Colonic mucosa (tissue), 4 donors: ENCODE measurements around the gene ZBTB48. TPM values are rescaled to one million over a fixed set of nuclear protein-coding genes. Genes with fewer than 3 reads are reported as not detected.

ENCODE experiments used
- DNase-seq: peaks from one replicate; pipeline ENCODE4 v3.0.0-alpha.2; 2020
- H3K27ac ChIP-seq: fragments of 200-600 bp; one replicate; pipeline ENCODE4 v1.8.0; 2021
- H3K27me3 ChIP-seq: fragments of 200-600 bp; one replicate; pipeline ENCODE4 v1.8.0; 2021
- H3K36me3 ChIP-seq: fragments of 200-600 bp; one replicate; pipeline ENCODE4 v1.8.0; 2021
- H3K4me1 ChIP-seq: fragments of 200-600 bp; one replicate; pipeline ENCODE4 v1.8.0; 2021; ENCODE audit warnings: mild to moderate bottlenecking
- H3K4me3 ChIP-seq: fragments of 200-600 bp; one replicate; pipeline ENCODE4 v1.8.0; 2021
- H3K9ac ChIP-seq, 2 donors: one replicate each; pipeline ENCODE4 v1.7.0; 2013; ENCODE audit warnings: control low read depth in 2 of 2, low read depth in 2 of 2, low read length in 2 of 2
- H3K9me3 ChIP-seq: fragments of 200-600 bp; one replicate; pipeline ENCODE4 v1.8.0; 2021
- CTCF ChIP-seq: fragments of 200-600 bp; IDR thresholded peaks from one replicate; pipeline ENCODE4 v1.8.0; 2022; ENCODE audit warnings: antibody characterized with exemption, mild to moderate bottlenecking
- intact Hi-C: fragments of 100-400 bp; cut with DNase I; formaldehyde crosslinking; loops from one replicate; pipeline ENCODE4 v1.14.1; 2022
- total RNA-seq, 2 donors: library from RNA; stranded (reverse); fragmentation: NEBNext Ultra II Directional in 1 of 2; extraction: Animal tissue kit (Norgen Biotek cat#: 25700) in 1 of 2; gene quantifications; one replicate each; pipeline ENCODE4 v1.2.1, GENCODE V29; 2021
- donor health status: healthy.
- donor health status: DM: no; HTN: no; CAD: no.
- donor health status: DM: no; HTN: no; CAD: no.

Gene ZBTB48
- total RNA-seq, result 10 to 100 TPM; 37.0 to 44.5 TPM

GRCh38 chr1:6579374-6580118, at the start of gene ZBTB48:
ZBTB48 (plus strand) TSS chr1:6579994; CDS start chr1:6580610, 616 bp downstream.
- no peaks in the 10 kb centered on the region for H3K36me3 ChIP-seq
- H3K27ac ChIP-seq, result peak within 1 kb of the TSS; percentile 84
- peak within 1 kb of the TSS; percentile 91 for H3K4me3 ChIP-seq
- H3K9me3 ChIP-seq, result no peaks in the 10 kb centered on the region
- peaks cover 16% of the 10 kb centered on the region for H3K4me1 ChIP-seq
- DNase-seq, result peak; percentile 100
- no peaks in the 10 kb centered on the region for H3K27me3 ChIP-seq
- no peak for TF ChIP-seq CTCF
- intact Hi-C loops, result no loop called here
- H3K9ac ChIP-seq, result peak within 1 kb of the TSS; percentile 88 to 97

- Histone ChIP-seq H3K27me3 (no peaks in the 10 kb centered on the region), H3K36me3 (peaks cover 18% of the 10 kb centered on the region), H3K9me3 (no peaks in the 10 kb centered on the region), H3K27ac (no peak overlapping the region), H3K9ac (no peak overlapping the region), H3K4me1 (no peaks in the 10 kb centered on the region), H3K4me3 (no peak overlapping the region)
- DNase-seq, result no peak
- intact Hi-C loops, result no loop called here
- no peak for TF ChIP-seq CTCF
These were observed 49.2 kb upstream of the ZBTB48 start for GRCh38 chr1:6530504-6531160.

GRCh38 chr1:6531996-6532395, 47.8 kb upstream of the ZBTB48 start:
- intact Hi-C loops, result no loop called here
- Histone ChIP-seq H3K9ac (no peak overlapping the region), H3K36me3 (peaks cover 18% of the 10 kb centered on the region), H3K27me3 (no peaks in the 10 kb centered on the region), H3K9me3 (no peaks in the 10 kb centered on the region), H3K27ac (no peak overlapping the region), H3K4me3 (no peak overlapping the region), H3K4me1 (no peaks in the 10 kb centered on the region)
- no peak for DNase-seq
- TF ChIP-seq CTCF, result no peak

- Histone ChIP-seq H3K27me3 (no peaks in the 10 kb centered on the region), H3K27ac (no peak overlapping the region), H3K4me3 (no peak overlapping the region), H3K9ac (no peak overlapping the region), H3K9me3 (no peaks in the 10 kb centered on the region), H3K4me1 (no peaks in the 10 kb centered on the region), H3K36me3 (peaks cover 18% of the 10 kb centered on the region)
- intact Hi-C loops, result no loop called here
- DNase-seq, result no peak
- no peak for TF ChIP-seq CTCF
These were observed 45.5 kb upstream of the ZBTB48 start for GRCh38 chr1:6534248-6534822.

- DNase-seq, result no peak
- Histone ChIP-seq H3K27ac (no peak overlapping the region), H3K36me3 (peaks cover 18% of the 10 kb centered on the region), H3K9me3 (no peaks in the 10 kb centered on the region), H3K4me1 (no peaks in the 10 kb centered on the region), H3K27me3 (no peaks in the 10 kb centered on the region), H3K9ac (no peak overlapping the region), H3K4me3 (no peak overlapping the region)
- intact Hi-C loops, result no loop called here
- no peak for TF ChIP-seq CTCF
These were observed 44.6 kb upstream of the ZBTB48 start for GRCh38 chr1:6535214-6535613.
